H9 (cell line): ENCODE results near the gene ISYNA1. TPM values are rescaled to one million over a fixed set of nuclear protein-coding genes. Genes with fewer than 3 reads are reported as not detected.

Source experiments
- DNase-seq: peaks from one replicate; pipeline ENCODE4 v3.0.0-alpha.2; 2017
- H2AFZ ChIP-seq: one replicate; pipeline ENCODE4 v1.6.1; 2013; ENCODE audit warnings: mild to moderate bottlenecking, low read length, control low read depth, moderate library complexity
- H2AK5ac ChIP-seq: 2 replicates; pipeline ENCODE4 v1.6.1; 2013; ENCODE audit warnings: low read length, control low read depth, mixed read lengths; ENCODE audit not compliant: insufficient read length
- H2BK120ac ChIP-seq: one replicate; pipeline ENCODE4 v1.6.1; 2013; ENCODE audit warnings: low read depth, mild to moderate bottlenecking, low read length, control low read depth, inconsistent platforms; ENCODE audit not compliant: poor library complexity, severe bottlenecking
- H2BK12ac ChIP-seq: 2 replicates; pipeline ENCODE4 v1.6.1; 2013; ENCODE audit warnings: low read length, control low read depth, mixed read lengths, low read depth; ENCODE audit not compliant: insufficient read length
- H2BK15ac ChIP-seq: 2 replicates; pipeline ENCODE4 v1.6.1; 2013; ENCODE audit warnings: low read depth, low read length, control low read depth
- H2BK20ac ChIP-seq: one replicate; pipeline ENCODE4 v1.6.1; 2013; ENCODE audit warnings: low read depth, mild to moderate bottlenecking, low read length, control low read depth, inconsistent platforms; ENCODE audit not compliant: poor library complexity, severe bottlenecking
- H2BK5ac ChIP-seq: 2 replicates; pipeline ENCODE4 v1.6.1; 2013; ENCODE audit warnings: low read length, control low read depth, mixed read lengths; ENCODE audit not compliant: insufficient read length
- H3K14ac ChIP-seq: 2 replicates; pipeline ENCODE4 v1.6.1; 2013; ENCODE audit warnings: low read length, control low read depth; ENCODE audit not compliant: insufficient read depth
- H3K18ac ChIP-seq: 2 replicates; pipeline ENCODE4 v1.6.1; 2013; ENCODE audit warnings: low read depth, mild to moderate bottlenecking, mixed read lengths, low read length, control low read depth; ENCODE audit not compliant: insufficient read length
- H3K23ac ChIP-seq: 2 replicates; pipeline ENCODE4 v1.6.1; 2013; ENCODE audit warnings: low read length, control low read depth, mixed read lengths, low read depth; ENCODE audit not compliant: insufficient read length
- H3K23me2 ChIP-seq: 2 replicates; pipeline ENCODE4 v1.6.1; 2013; ENCODE audit warnings: low read depth, mild to moderate bottlenecking, mixed read lengths, low read length, control low read depth; ENCODE audit not compliant: insufficient read length, poor library complexity, severe bottlenecking
- H3K27ac ChIP-seq: 2 replicates; pipeline ENCODE4 v1.5.1; 2013; ENCODE audit warnings: low read length, control low read depth, mixed read lengths, low read depth; ENCODE audit not compliant: insufficient read length
- H3K27me3 ChIP-seq: 2 replicates; pipeline ENCODE4 v1.6.1; 2013; ENCODE audit warnings: low read length, control low read depth, inconsistent platforms; ENCODE audit not compliant: insufficient read depth
- H3K4ac ChIP-seq: 2 replicates; pipeline ENCODE4 v1.6.1; 2013; ENCODE audit warnings: low read depth, mild to moderate bottlenecking, control low read depth, inconsistent platforms, low read length, moderate library complexity
- H3K4me1 ChIP-seq: 2 replicates; pipeline ENCODE4 v1.6.1; 2013; ENCODE audit warnings: low read length, control low read depth, inconsistent platforms; ENCODE audit not compliant: insufficient read depth
- H3K4me2 ChIP-seq: 2 replicates; pipeline ENCODE4 v1.6.1; 2013; ENCODE audit warnings: low read length, control low read depth, mixed read lengths; ENCODE audit not compliant: insufficient read length, insufficient read depth
- H3K56ac ChIP-seq: 2 replicates; pipeline ENCODE4 v1.6.1; 2013; ENCODE audit warnings: low read depth, mild to moderate bottlenecking, mixed read lengths, low read length, control low read depth; ENCODE audit not compliant: insufficient read length
- H3K79me1 ChIP-seq: 2 replicates; pipeline ENCODE4 v1.6.1; 2013; ENCODE audit warnings: low read depth, mild to moderate bottlenecking, moderate library complexity, low read length, control low read depth, inconsistent platforms; ENCODE audit not compliant: insufficient read depth, poor library complexity, severe bottlenecking
- H3K79me2 ChIP-seq: 2 replicates; pipeline ENCODE4 v1.6.1; 2013; ENCODE audit warnings: low read length, control low read depth, inconsistent platforms; ENCODE audit not compliant: insufficient read depth
- H3K9ac ChIP-seq: 2 replicates; pipeline ENCODE4 v1.6.1; 2013; ENCODE audit warnings: low read length, control low read depth, mixed read lengths; ENCODE audit not compliant: insufficient read length; ENCODE audit errors: extremely low read depth
- H3K9me3 ChIP-seq: one replicate; pipeline ENCODE4 v1.6.1; 2013; ENCODE audit warnings: low read depth, low read length, inconsistent platforms; ENCODE audit not compliant: control insufficient read depth
- H3T11ph ChIP-seq: one replicate; pipeline ENCODE4 v1.6.1; 2013; ENCODE audit warnings: mild to moderate bottlenecking, low read length, control low read depth, inconsistent platforms
- H4K20me1 ChIP-seq: one replicate; pipeline ENCODE4 v1.6.1; 2013; ENCODE audit not compliant: control insufficient read depth, insufficient read length, insufficient read depth
- H4K5ac ChIP-seq: 2 replicates; pipeline ENCODE4 v1.6.1; 2013; ENCODE audit warnings: low read depth, mild to moderate bottlenecking, mixed read lengths, low read length, control low read depth; ENCODE audit not compliant: insufficient read length
- H4K8ac ChIP-seq: replicated peaks from 2 replicates; pipeline ENCODE4 v1.6.1; 2013; ENCODE audit warnings: low read length, control low read depth, mixed read lengths, low read depth; ENCODE audit not compliant: insufficient read length
- H4K91ac ChIP-seq: 2 replicates; pipeline ENCODE4 v1.6.1; 2013; ENCODE audit warnings: low read depth, mild to moderate bottlenecking, moderate library complexity, mixed read lengths, low read length, control low read depth; ENCODE audit not compliant: insufficient read length
- H3K27ac Mint-ChIP-seq, 3 experiments: 2 replicates in 2 of 3; 3 replicates in 1 of 3; pipeline ENCODE4 v1.8.0; 2020 to 2021; ENCODE audit warnings: mixed read lengths in 3 of 3, mild to moderate bottlenecking in 1 of 3, moderate library complexity in 1 of 3
- H3K27me3 Mint-ChIP-seq: 2 replicates; pipeline ENCODE4 v1.8.0; 2021; ENCODE audit warnings: low read depth, mild to moderate bottlenecking, moderate library complexity, mixed read lengths
- H3K36me3 Mint-ChIP-seq, 3 experiments: 2 replicates in 2 of 3; 3 replicates in 1 of 3; pipeline ENCODE4 v1.8.0; 2020 to 2021; ENCODE audit warnings: low read depth in 3 of 3, mixed read lengths in 3 of 3; ENCODE audit not compliant: insufficient read depth in 1 of 3
- H3K4me1 Mint-ChIP-seq, 2 experiments: 2 replicates each; pipeline ENCODE4 v1.8.0; 2020; ENCODE audit warnings: mixed read lengths in 2 of 2
- H3K4me3 Mint-ChIP-seq, 2 experiments: 2 replicates in 1 of 2; 3 replicates in 1 of 2; pipeline ENCODE4 v1.8.0; 2020 to 2021; ENCODE audit warnings: mild to moderate bottlenecking in 2 of 2, mixed read lengths in 2 of 2, moderate library complexity in 1 of 2
- H3K9me3 Mint-ChIP-seq, 2 experiments: 2 replicates in 1 of 2; 3 replicates in 1 of 2; pipeline ENCODE4 v1.8.0; 2020; ENCODE audit warnings: mild to moderate bottlenecking in 2 of 2, mixed read lengths in 2 of 2, moderate library complexity in 1 of 2
- CTCF ChIP-seq: fragments of 200-600 bp; sonication (generic); conservative IDR thresholded peaks from 3 replicates; pipeline ENCODE4 v1.8.0; 2021; ENCODE audit warnings: antibody characterized with exemption, mild to moderate bottlenecking
- WGBS: extraction: QIAGEN DNeasy Blood & Tissue Kit; methylation state at CpG from one replicate; pipeline ENCODE4 v1.1.7; 2013; ENCODE audit warnings: missing lambda C conversion rate, low lambda C conversion rate, mixed read lengths; ENCODE audit not compliant: insufficient read length; ENCODE audit errors: extremely low coverage; 5-methylcytosine and 5-hydroxymethylcytosine counted together
- total RNA-seq: library from RNA; stranded (reverse); gene quantifications from 2 replicates; pipeline ENCODE4 v1.2.1, GENCODE V29; 2021

The ISYNA1 gene
- total RNA-seq, 1 experiment from 2014 or later = 241 TPM

GRCh38 chr19:18385359-18385674 is 52.6 kb downstream of the ISYNA1 start:
- no peak for TF ChIP-seq CTCF
- Histone ChIP-seq H3K4me2 (no peak overlapping the region), H3K23me2 (no peaks in the 10 kb centered on the region), H3K56ac (no peak overlapping the region), H3K18ac (no peak overlapping the region), H4K20me1 (no peaks in the 10 kb centered on the region), H2AK5ac (no peak overlapping the region), H2BK12ac (no peak overlapping the region), H3K9ac (no peak overlapping the region), H2BK120ac (no peak overlapping the region), H2BK20ac (no peak overlapping the region), H3K4me1 (no peaks in the 10 kb centered on the region), H4K5ac (no peak overlapping the region), H3K27me3 (no peaks in the 10 kb centered on the region), H3K9me3 (no peaks in the 10 kb centered on the region), H2AFZ (no peak overlapping the region), H3T11ph (no peak overlapping the region), H3K79me2 (no peaks in the 10 kb centered on the region), H3K79me1 (no peaks in the 10 kb centered on the region), H3K27ac (no peak overlapping the region), H2BK5ac (no peak overlapping the region), H3K4ac (no peak overlapping the region), H3K14ac (no peak overlapping the region), H4K8ac (no peak overlapping the region), H2BK15ac (no peak overlapping the region), H4K91ac (no peak overlapping the region), H3K23ac (no peak overlapping the region)
- Mint-ChIP-seq H3K36me3 (peaks cover 0 to 5% (median 5%) of the 10 kb centered on the region in 3 experiments; a peak in 1 of 7 replicates), H3K27me3 (peaks cover 32% of the 10 kb centered on the region), H3K27ac (peak overlapping the region in 2 of 3 experiments; percentile 44 to 84; a peak in 3 of 7 replicates), H3K9me3 (no peaks in the 10 kb centered on the region), H3K4me1 (peaks cover 21 to 24% of the 10 kb centered on the region in 2 experiments), H3K4me3 (no peak overlapping the region)
- no CpG with 5 or more reads among the region's 3 CpGs for WGBS
- DNase-seq = peak; percentile 21
